WTC11 (cell line): ENCODE measurements around the gene MYH14. TPM values are rescaled to one million over a fixed set of nuclear protein-coding genes. Genes with fewer than 3 reads are reported as not detected.

ENCODE experiments used
- ATAC-seq: fragments of 200-7000 bp; cut with Tn5 transposase; 2 replicates; pipeline ENCODE4 v1.10.0; 2021; ENCODE audit warnings: mild to moderate bottlenecking, moderate library complexity
- CTCF ChIA-PET: fragments of 300-600 bp; sonication (Branson Sonifier 250); formaldehyde crosslinking; loops from one replicate; lab custom pipeline; 2021; ENCODE audit warnings: antibody characterized with exemption; lab: Charles Lee
- POLR2A ChIA-PET: fragments of 350-600 bp; sonication (Branson Sonifier 250); formaldehyde crosslinking; loops from one replicate; lab custom pipeline; 2021; ENCODE audit warnings: antibody characterized with exemption; lab: Charles Lee
- DNase-seq: peaks from one replicate; pipeline ENCODE4 v3.0.0; 2021; ENCODE audit warnings: low spot score
- H3K27ac Mint-ChIP-seq: 2 replicates; pipeline ENCODE4 v1.8.0; 2021; ENCODE audit warnings: mixed read lengths
- H3K27me3 Mint-ChIP-seq: 2 replicates; pipeline ENCODE4 v1.8.0; 2021; ENCODE audit warnings: low read depth, mild to moderate bottlenecking, moderate library complexity, mixed read lengths
- H3K36me3 Mint-ChIP-seq: 2 replicates; pipeline ENCODE4 v1.8.0; 2021; ENCODE audit warnings: mixed read lengths
- H3K4me1 Mint-ChIP-seq: 2 replicates; pipeline ENCODE4 v1.8.0; 2022; ENCODE audit warnings: mixed read lengths
- H3K4me3 Mint-ChIP-seq: 2 replicates; pipeline ENCODE4 v1.8.0; 2021; ENCODE audit warnings: mild to moderate bottlenecking, moderate library complexity, mixed read lengths
- H3K9me3 Mint-ChIP-seq: 2 replicates; pipeline ENCODE4 v1.8.0; 2021; ENCODE audit warnings: mixed read lengths
- AR ChIP-seq: fragments of 250-450 bp; sonication (Bioruptor Pico); IDR thresholded peaks from 2 replicates; pipeline ENCODE4 v1.9.0; 2021; ENCODE audit warnings: mild to moderate bottlenecking
- ATF2 ChIP-seq: sonication (generic); formaldehyde crosslinking; IDR thresholded peaks from 2 replicates; pipeline ENCODE4 v1.8.1; 2022; ENCODE audit warnings: low read depth, missing genetic modification reagents, borderline replicate concordance
- CBFB ChIP-seq: sonication (generic); formaldehyde crosslinking; IDR thresholded peaks from 2 replicates; pipeline ENCODE4 v1.8.1; 2022; ENCODE audit warnings: mild to moderate bottlenecking, low read depth, missing genetic modification reagents
- CDX4 ChIP-seq: fragments of 250-450 bp; sonication (Bioruptor Pico); IDR thresholded peaks from 2 replicates; pipeline ENCODE4 v1.9.0; 2021; ENCODE audit warnings: moderate library complexity, mild to moderate bottlenecking, inconsistent platforms, borderline replicate concordance
- CREB1 ChIP-seq: sonication (generic); formaldehyde crosslinking; IDR thresholded peaks from 2 replicates; pipeline ENCODE4 v1.8.0; 2023; ENCODE audit warnings: mild to moderate bottlenecking, missing genetic modification reagents
- CREM ChIP-seq: sonication (generic); formaldehyde crosslinking; IDR thresholded peaks from 2 replicates; pipeline ENCODE4 v1.8.1; 2022; ENCODE audit warnings: mild to moderate bottlenecking, missing genetic modification reagents, moderate library complexity
- CTCF ChIP-seq: fragments of 200-600 bp; IDR thresholded peaks from 2 replicates; pipeline ENCODE4 v1.8.0; 2022; ENCODE audit warnings: antibody characterized with exemption
- GTF2I ChIP-seq: fragments of 250-450 bp; sonication (Bioruptor Pico); conservative IDR thresholded peaks from 2 replicates; pipeline ENCODE4 v1.4.0; 2021; ENCODE audit warnings: mild to moderate bottlenecking
- IRF2 ChIP-seq: sonication (generic); formaldehyde crosslinking; IDR thresholded peaks from 2 replicates; pipeline ENCODE4 v1.8.0; 2022; ENCODE audit warnings: low read depth, missing genetic modification reagents, borderline replicate concordance
- NFE2L1 ChIP-seq: sonication (generic); formaldehyde crosslinking; IDR thresholded peaks from 2 replicates; pipeline ENCODE4 v1.8.1; 2023; ENCODE audit warnings: missing genetic modification reagents
- NR1H2 ChIP-seq: sonication (generic); formaldehyde crosslinking; IDR thresholded peaks from 2 replicates; pipeline ENCODE4 v1.9.0; 2021; ENCODE audit warnings: mild to moderate bottlenecking, moderate library complexity, missing genetic modification reagents
- PRDM15 ChIP-seq: sonication (generic); formaldehyde crosslinking; IDR thresholded peaks from 2 replicates; pipeline ENCODE4 v1.8.0; 2022; ENCODE audit warnings: missing genetic modification reagents
- TEAD4 ChIP-seq: sonication (generic); formaldehyde crosslinking; IDR thresholded peaks from 2 replicates; pipeline ENCODE4 v1.8.0; 2022; ENCODE audit warnings: mild to moderate bottlenecking, missing genetic modification reagents
- TP53 ChIP-seq: sonication (generic); formaldehyde crosslinking; IDR thresholded peaks from 2 replicates; pipeline ENCODE4 v1.8.1; 2023; ENCODE audit warnings: mild to moderate bottlenecking, missing genetic modification reagents
- USF1 ChIP-seq: sonication (generic); formaldehyde crosslinking; IDR thresholded peaks from 2 replicates; pipeline ENCODE4 v1.8.0; 2022; ENCODE audit warnings: mild to moderate bottlenecking, missing genetic modification reagents
- ZBTB43 ChIP-seq: sonication (generic); formaldehyde crosslinking; IDR thresholded peaks from 2 replicates; pipeline ENCODE4 v1.8.1; 2023; ENCODE audit warnings: mild to moderate bottlenecking, missing genetic modification reagents
- ZNF121 ChIP-seq: sonication (generic); formaldehyde crosslinking; IDR thresholded peaks from 2 replicates; pipeline ENCODE4 v1.8.0; 2023; ENCODE audit warnings: missing genetic modification reagents
- ZNF232 ChIP-seq: sonication (generic); formaldehyde crosslinking; IDR thresholded peaks from 2 replicates; pipeline ENCODE4 v1.8.0; 2022; ENCODE audit warnings: mild to moderate bottlenecking, missing genetic modification reagents
- ZNF396 ChIP-seq: fragments of 250-450 bp; sonication (Bioruptor Pico); IDR thresholded peaks from 2 replicates; pipeline ENCODE4 v1.8.0; 2021; ENCODE audit warnings: mild to moderate bottlenecking, moderate library complexity, borderline replicate concordance
- ZSCAN18 ChIP-seq: fragments of 250-450 bp; sonication (Bioruptor Pico); IDR thresholded peaks from 2 replicates; pipeline ENCODE4 v2.1.2; 2022; ENCODE audit warnings: mild to moderate bottlenecking, moderate library complexity
- total RNA-seq: library from RNA; stranded (reverse); gene quantifications from 3 replicates; pipeline ENCODE4 v1.2.3, GENCODE V29; 2021

The MYH14 gene
- total RNA-seq, 1 experiment from 2014 or later: 25.8 TPM

- POLR2A ChIA-PET: interaction anchor here (0.7 kb wide), 1 partner anchor 931 kb away, joined by 8 read pairs; no protein-coding TSS in a partner anchor
- CTCF ChIA-PET: interaction anchor here (1.7 to 2.5 kb wide), 2 partner anchors 11 to 53 kb away, joined by 5 to 14 read pairs; no protein-coding TSS in a partner anchor
- TF ChIP-seq CTCF: no peak
- TF ChIP-seq ZBTB43 (CRISPR knock-in tag): no peak
- TF ChIP-seq TP53 (CRISPR knock-in tag): no peak
- no peak for TF ChIP-seq CBFB (CRISPR knock-in tag)
- TF ChIP-seq PRDM15: no peak
- TF ChIP-seq CREB1 (CRISPR knock-in tag): no peak
- no peak for TF ChIP-seq IRF2 (CRISPR knock-in tag)
- TF ChIP-seq CDX4 (CRISPR knock-in tag): no peak
- TF ChIP-seq NFE2L1 (CRISPR knock-in tag): no peak
- no peak for TF ChIP-seq ZNF121 (CRISPR knock-in tag)
- no peak for TF ChIP-seq ZSCAN18
- TF ChIP-seq CREM: no peak
- no peak for TF ChIP-seq ATF2 (CRISPR knock-in tag)
- no peak for TF ChIP-seq GTF2I (CRISPR knock-in tag)
- no peak for TF ChIP-seq NR1H2
- TF ChIP-seq TEAD4 (CRISPR knock-in tag): no peak
- no peak for TF ChIP-seq ZNF396
- TF ChIP-seq AR: no peak
- TF ChIP-seq USF1 (CRISPR knock-in tag): no peak
- TF ChIP-seq ZNF232 (CRISPR knock-in tag): no peak
- peaks cover 8% of the 10 kb centered on the region for H3K4me1 Mint-ChIP-seq
- H3K27ac Mint-ChIP-seq: no peak overlapping the region
- ATAC-seq (no peak), DNase-seq (no peak)
- peaks cover 2% of the 10 kb centered on the region for H3K36me3 Mint-ChIP-seq
- no peaks in the 10 kb centered on the region for H3K9me3 Mint-ChIP-seq
- no peaks in the 10 kb centered on the region for H3K27me3 Mint-ChIP-seq
- no peak overlapping the region for H3K4me3 Mint-ChIP-seq
These were observed 59.8 kb downstream of the MYH14 start for GRCh38 chr19:50263176-50263575.
